Eye (tissue), 1 donor: ENCODE measurements around the gene SCYL3.
"Not testable (repeated sequence)": the region's sequence is repeated elsewhere in the genome, so short reads cannot be mapped to it uniquely, and the experiment has no call there.

Experiments used
- DNase-seq: peaks from one replicate; pipeline ENCODE4 v3.0.0-alpha.2; 2015

SCYL3 gene

GRCh38 chr1:169893645-169894423, at the start of gene SCYL3:
Gene SCYL3, minus strand, starts transcription at chr1:169893896. Its CDS starts 5,056 bp downstream, at chr1:169888840.
- peak; percentile 99 for DNase-seq

- peak; percentile 22 for DNase-seq
These were observed 48.5 kb upstream of the SCYL3 start for GRCh38 chr1:169941982-169942830.

- no peak for DNase-seq
These were observed 40.5 kb upstream of the SCYL3 start for GRCh38 chr1:169933984-169934725.

GRCh38 chr1:169931795-169932231, 38.1 kb upstream of the SCYL3 start:
- peak; percentile 63 for DNase-seq

GRCh38 chr1:169929210-169929526, 35.5 kb upstream of the SCYL3 start:
- DNase-seq = no peak

GRCh38 chr1:169928438-169929209, 34.9 kb upstream of the SCYL3 start:
- peak; percentile 73 for DNase-seq

GRCh38 chr1:169925505-169926482, 32.1 kb upstream of the SCYL3 start:
- no peak for DNase-seq

GRCh38 chr1:169924829-169925228, 31.1 kb upstream of the SCYL3 start:
- no peak for DNase-seq

GRCh38 chr1:169924063-169924462, 30.4 kb upstream of the SCYL3 start:
- DNase-seq = no peak

GRCh38 chr1:169921080-169921479, 27.4 kb upstream of the SCYL3 start:
- DNase-seq = no peak

- DNase-seq = no peak
These were observed 25.2 kb upstream of the SCYL3 start for GRCh38 chr1:169918927-169919326.

- not testable (repeated sequence) for DNase-seq
These were observed 24.5 kb upstream of the SCYL3 start for GRCh38 chr1:169918220-169918619.

- DNase-seq = no peak
These were observed 21.5 kb upstream of the SCYL3 start for GRCh38 chr1:169915150-169915549.

- DNase-seq = no peak
These were observed 20.8 kb upstream of the SCYL3 start for GRCh38 chr1:169914531-169914930.

- DNase-seq = no peak
These were observed 15.8 kb upstream of the SCYL3 start for GRCh38 chr1:169909499-169909898.

GRCh38 chr1:169906938-169907337, 13.2 kb upstream of the SCYL3 start:
- no peak for DNase-seq

- DNase-seq = no peak
These were observed 11.1 kb upstream of the SCYL3 start for GRCh38 chr1:169904834-169905233.

- DNase-seq = no peak
These were observed 9.1 kb upstream of the SCYL3 start for GRCh38 chr1:169902751-169903150.

- DNase-seq = no peak
These were observed 7.4 kb upstream of the SCYL3 start for GRCh38 chr1:169901115-169901514.

GRCh38 chr1:169900571-169900970, 6.9 kb upstream of the SCYL3 start:
- no peak for DNase-seq

GRCh38 chr1:169899519-169900217, 6.0 kb upstream of the SCYL3 start:
- DNase-seq = no peak
